Measurements from ENCODE around the gene CHRND. TPM values are rescaled to one million over a fixed set of nuclear protein-coding genes. Genes with fewer than 3 reads are reported as not detected.

CHRND gene
- polyA plus RNA-seq, 1 donor from 2014 or later = not detected

GRCh38 chr2:232486558-232487384, 39.2 kb upstream of the CHRND start:
- Histone ChIP-seq H3K36me3 (ENCODE audit: insufficient read depth, low read length) (no peaks in the 10 kb centered on the region), H2AFZ (ENCODE audit: low read depth, low read length) (no peak overlapping the region), H4K20me1 (ENCODE audit: insufficient read depth) (no peaks in the 10 kb centered on the region), H3K9me2 (ENCODE audit: insufficient read depth, low read length) (no peaks in the 10 kb centered on the region), H3K79me2 (replicated peaks; ENCODE audit: insufficient read depth, low read length) (no peaks in the 10 kb centered on the region), H3K27me3 (ENCODE audit: insufficient read depth, low read depth, low read length) (peaks cover 45% of the 10 kb centered on the region), H3K9ac (ENCODE audit: low read length) (peak overlapping the region; percentile 62), H3F3A (ENCODE audit: insufficient read depth, low read length, poor library complexity, severe bottlenecking) (no peaks in the 10 kb centered on the region), H3K9me3 (ENCODE audit: low read length) (no peaks in the 10 kb centered on the region), H3K4me3 (ENCODE audit: low read length) (peak overlapping the region; percentile 67), H3K27ac (ENCODE audit: low read length) (peak overlapping the region; percentile 5), H3K4me2 (ENCODE audit: low read length) (no peak overlapping the region)
- TF ChIP-seq POLR2AphosphoS5 (IDR thresholded peaks at IDR 0.05) = no peak
- TF ChIP-seq EZH2 (IDR thresholded peaks at IDR 0.05; ENCODE audit: borderline replicate concordance, insufficient read depth, low read length, poor library complexity, severe bottlenecking) = peak; percentile 47

GRCh38 chr2:232487385-232488096, 38.4 kb upstream of the CHRND start, which contains the start of gene ECEL1:
ECEL1 (minus strand) TSS chr2:232487834; CDS start chr2:232486653, 1,181 bp downstream.
- peak; percentile 16 for TF ChIP-seq SMC3 (conservative IDR thresholded peaks at IDR 0.05; ENCODE audit: poor library complexity)
- peak; percentile 19 for TF ChIP-seq POLR2AphosphoS5 (IDR thresholded peaks at IDR 0.05)
- no peak for TF ChIP-seq RAD21 (conservative IDR thresholded peaks at IDR 0.05)
- TF ChIP-seq, protein P1, sequence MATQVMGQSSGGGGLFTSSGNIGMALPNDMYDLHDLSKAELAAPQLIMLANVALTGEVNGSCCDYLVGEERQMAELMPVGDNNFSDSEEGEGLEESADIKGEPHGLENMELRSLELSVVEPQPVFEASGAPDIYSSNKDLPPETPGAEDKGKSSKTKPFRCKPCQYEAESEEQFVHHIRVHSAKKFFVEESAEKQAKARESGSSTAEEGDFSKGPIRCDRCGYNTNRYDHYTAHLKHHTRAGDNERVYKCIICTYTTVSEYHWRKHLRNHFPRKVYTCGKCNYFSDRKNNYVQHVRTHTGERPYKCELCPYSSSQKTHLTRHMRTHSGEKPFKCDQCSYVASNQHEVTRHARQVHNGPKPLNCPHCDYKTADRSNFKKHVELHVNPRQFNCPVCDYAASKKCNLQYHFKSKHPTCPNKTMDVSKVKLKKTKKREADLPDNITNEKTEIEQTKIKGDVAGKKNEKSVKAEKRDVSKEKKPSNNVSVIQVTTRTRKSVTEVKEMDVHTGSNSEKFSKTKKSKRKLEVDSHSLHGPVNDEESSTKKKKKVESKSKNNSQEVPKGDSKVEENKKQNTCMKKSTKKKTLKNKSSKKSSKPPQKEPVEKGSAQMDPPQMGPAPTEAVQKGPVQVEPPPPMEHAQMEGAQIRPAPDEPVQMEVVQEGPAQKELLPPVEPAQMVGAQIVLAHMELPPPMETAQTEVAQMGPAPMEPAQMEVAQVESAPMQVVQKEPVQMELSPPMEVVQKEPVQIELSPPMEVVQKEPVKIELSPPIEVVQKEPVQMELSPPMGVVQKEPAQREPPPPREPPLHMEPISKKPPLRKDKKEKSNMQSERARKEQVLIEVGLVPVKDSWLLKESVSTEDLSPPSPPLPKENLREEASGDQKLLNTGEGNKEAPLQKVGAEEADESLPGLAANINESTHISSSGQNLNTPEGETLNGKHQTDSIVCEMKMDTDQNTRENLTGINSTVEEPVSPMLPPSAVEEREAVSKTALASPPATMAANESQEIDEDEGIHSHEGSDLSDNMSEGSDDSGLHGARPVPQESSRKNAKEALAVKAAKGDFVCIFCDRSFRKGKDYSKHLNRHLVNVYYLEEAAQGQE (IDR thresholded peaks at IDR 0.05; ENCODE audit: borderline replicate concordance) = no peak
- peak; percentile 9 for TF ChIP-seq MXI1 (conservative IDR thresholded peaks at IDR 0.05; ENCODE audit: poor library complexity, severe bottlenecking)
- TF ChIP-seq EP300 (conservative IDR thresholded peaks at IDR 0.05; ENCODE audit: poor library complexity, severe bottlenecking) = no peak
- Histone ChIP-seq H2AFZ (ENCODE audit: low read depth, low read length) (no peak within 1 kb of the TSS), H3K27ac (ENCODE audit: low read length) (peak within 1 kb of the TSS; percentile 39), H3K4me3 (ENCODE audit: low read length) (peak within 1 kb of the TSS; percentile 67), H3K79me2 (replicated peaks; ENCODE audit: insufficient read depth, low read length) (no peaks in the 10 kb centered on the region), H4K20me1 (ENCODE audit: insufficient read depth) (no peaks in the 10 kb centered on the region), H3K36me3 (ENCODE audit: insufficient read depth, low read length) (no peaks in the 10 kb centered on the region), H3K9me2 (ENCODE audit: insufficient read depth, low read length) (no peaks in the 10 kb centered on the region), H3K4me2 (ENCODE audit: low read length) (peak within 1 kb of the TSS; percentile 39), H3K27me3 (ENCODE audit: insufficient read depth, low read depth, low read length) (peaks cover 45% of the 10 kb centered on the region), H3F3A (ENCODE audit: insufficient read depth, low read length, poor library complexity, severe bottlenecking) (no peaks in the 10 kb centered on the region), H3K9me3 (ENCODE audit: low read length) (no peaks in the 10 kb centered on the region), H3K9ac (ENCODE audit: low read length) (peak within 1 kb of the TSS; percentile 62)

All from neural cell (in vitro differentiated cells).